BE2C (cell line): ENCODE measurements around the gene SYNE3.

ENCODE experiments used
- DNase-seq: peaks from one replicate; pipeline ENCODE4 v3.0.0-alpha.2; 2020
- H3K27me3 ChIP-seq: fragments of 250-450 bp; sonication (Bioruptor Pico); 2 replicates; pipeline ENCODE4 v1.5.1; 2020; ENCODE audit warnings: mild to moderate bottlenecking
- H3K36me3 ChIP-seq: fragments of 250-450 bp; sonication (Bioruptor Pico); 2 replicates; pipeline ENCODE4 v1.5.1; 2020; ENCODE audit warnings: mild to moderate bottlenecking
- H3K4me1 ChIP-seq: fragments of 250-450 bp; sonication (Bioruptor Pico); 2 replicates; pipeline ENCODE4 v1.5.1; 2020
- H3K4me3 ChIP-seq: 2 replicates; pipeline ENCODE4 v1.5.1; 2011; ENCODE audit warnings: low read depth, low read length
- H3K9me3 ChIP-seq: fragments of 250-450 bp; sonication (Bioruptor Pico); 2 replicates; pipeline ENCODE4 v1.5.1; 2020
- TF ChIP-seq, protein P1 (sequence below): IDR thresholded peaks from 2 replicates; pipeline ENCODE4 v1.5.1; 2012; ENCODE audit warnings: mild to moderate bottlenecking, low read depth, low read length

The SYNE3 gene

DNA sequence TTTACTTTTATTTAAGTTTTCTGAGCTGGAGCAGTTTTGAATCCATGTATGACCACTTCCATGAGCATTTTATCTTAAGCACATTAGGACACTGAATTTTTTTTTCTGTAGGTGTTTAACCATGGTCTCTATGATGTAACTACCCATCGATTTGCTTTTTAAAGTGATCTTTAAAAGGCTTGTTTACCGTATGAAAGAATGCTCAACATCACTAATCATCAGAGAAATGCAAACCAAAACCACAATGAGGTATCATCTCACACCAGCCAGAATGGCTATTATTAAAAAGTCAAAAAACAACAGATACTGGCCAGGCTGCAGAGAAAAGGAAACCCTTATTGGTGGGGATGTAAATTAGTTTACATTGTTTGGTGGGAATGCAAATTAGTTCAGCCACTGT lies 41.4 kb upstream of the SYNE3 start:
- no peaks in the 10 kb centered on the region for H3K9me3 ChIP-seq
- H3K4me1 ChIP-seq = no peaks in the 10 kb centered on the region; the same call in 1 of the 2 replicates
- H3K4me3 ChIP-seq = no peak overlapping the region
- H3K36me3 ChIP-seq = no peaks in the 10 kb centered on the region
- TF ChIP-seq, protein P1, sequence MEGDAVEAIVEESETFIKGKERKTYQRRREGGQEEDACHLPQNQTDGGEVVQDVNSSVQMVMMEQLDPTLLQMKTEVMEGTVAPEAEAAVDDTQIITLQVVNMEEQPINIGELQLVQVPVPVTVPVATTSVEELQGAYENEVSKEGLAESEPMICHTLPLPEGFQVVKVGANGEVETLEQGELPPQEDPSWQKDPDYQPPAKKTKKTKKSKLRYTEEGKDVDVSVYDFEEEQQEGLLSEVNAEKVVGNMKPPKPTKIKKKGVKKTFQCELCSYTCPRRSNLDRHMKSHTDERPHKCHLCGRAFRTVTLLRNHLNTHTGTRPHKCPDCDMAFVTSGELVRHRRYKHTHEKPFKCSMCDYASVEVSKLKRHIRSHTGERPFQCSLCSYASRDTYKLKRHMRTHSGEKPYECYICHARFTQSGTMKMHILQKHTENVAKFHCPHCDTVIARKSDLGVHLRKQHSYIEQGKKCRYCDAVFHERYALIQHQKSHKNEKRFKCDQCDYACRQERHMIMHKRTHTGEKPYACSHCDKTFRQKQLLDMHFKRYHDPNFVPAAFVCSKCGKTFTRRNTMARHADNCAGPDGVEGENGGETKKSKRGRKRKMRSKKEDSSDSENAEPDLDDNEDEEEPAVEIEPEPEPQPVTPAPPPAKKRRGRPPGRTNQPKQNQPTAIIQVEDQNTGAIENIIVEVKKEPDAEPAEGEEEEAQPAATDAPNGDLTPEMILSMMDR = no peak
- no peaks in the 10 kb centered on the region for H3K27me3 ChIP-seq
- no peak for DNase-seq

DNA sequence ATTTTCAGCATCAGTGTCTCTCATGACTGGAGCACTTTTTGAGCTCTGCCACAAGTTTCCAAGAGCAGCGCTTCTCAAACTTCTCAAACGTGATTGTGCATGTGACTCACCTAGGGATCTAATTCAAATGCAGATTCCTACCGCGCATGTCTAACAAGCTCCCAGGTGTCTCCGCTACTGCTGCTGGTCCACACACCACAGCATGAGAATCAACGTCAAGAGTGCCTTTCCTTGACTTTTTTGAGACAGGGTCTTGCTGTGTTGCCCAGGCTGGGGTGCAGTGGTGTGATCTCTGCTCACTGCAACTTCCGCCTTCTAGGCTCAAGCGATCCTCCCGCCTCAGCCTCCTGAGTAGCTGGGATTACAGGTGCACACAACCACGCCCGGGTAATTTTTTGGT lies 40.8 kb upstream of the SYNE3 start:
- no peaks in the 10 kb centered on the region for H3K4me1 ChIP-seq
- DNase-seq = no peak
- no peak overlapping the region for H3K4me3 ChIP-seq
- TF ChIP-seq, protein P1 = no peak
- H3K27me3 ChIP-seq = no peaks in the 10 kb centered on the region
- no peaks in the 10 kb centered on the region for H3K36me3 ChIP-seq
- H3K9me3 ChIP-seq = no peaks in the 10 kb centered on the region

DNA sequence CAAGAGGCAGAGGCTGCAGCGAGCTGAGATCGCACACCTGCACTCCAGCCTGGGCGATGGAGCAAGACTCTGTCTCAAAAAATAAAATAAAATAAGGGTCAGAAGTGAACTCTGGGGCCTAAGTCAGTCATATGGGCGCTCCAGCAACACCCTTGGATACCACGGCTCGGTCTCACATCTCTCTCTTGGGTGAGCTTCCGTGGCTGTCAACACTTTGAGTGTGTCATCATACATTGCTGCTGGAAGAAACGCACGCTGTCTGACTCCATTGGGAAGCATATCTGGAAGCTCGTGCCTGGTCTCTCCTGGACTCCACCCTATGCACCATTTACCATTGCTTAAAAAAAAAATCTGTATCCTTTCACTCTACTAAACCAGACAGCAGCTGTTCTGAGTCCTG lies 38.6 kb upstream of the SYNE3 start:
- Histone ChIP-seq H3K4me3 (no peak overlapping the region), H3K36me3 (no peaks in the 10 kb centered on the region), H3K4me1 (no peaks in the 10 kb centered on the region), H3K9me3 (no peaks in the 10 kb centered on the region), H3K27me3 (no peaks in the 10 kb centered on the region)
- no peak for DNase-seq
- TF ChIP-seq, protein P1 = no peak

DNA sequence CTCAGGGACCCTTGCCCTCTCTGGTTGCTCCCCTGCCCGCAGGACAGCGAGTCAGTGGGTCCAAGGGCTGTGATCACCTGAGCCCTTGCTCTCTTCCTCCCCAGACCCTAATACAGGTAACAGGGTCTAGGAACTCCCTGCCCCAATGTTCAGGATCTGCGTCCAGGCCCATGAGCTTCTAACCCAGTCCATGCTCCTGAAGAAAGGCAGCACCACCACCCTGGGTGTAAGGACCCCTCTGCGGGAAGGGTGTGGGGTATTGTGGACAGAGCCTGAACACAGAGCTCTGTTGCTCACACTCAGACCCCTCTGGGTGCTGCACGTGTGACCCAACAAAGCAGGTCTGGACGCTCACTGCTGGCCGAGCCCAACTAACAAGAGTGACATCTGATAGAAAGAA lies 36.7 kb upstream of the SYNE3 start:
- H3K9me3 ChIP-seq = no peaks in the 10 kb centered on the region
- TF ChIP-seq, protein P1 = no peak
- DNase-seq = no peak
- H3K4me3 ChIP-seq = no peak overlapping the region
- peaks cover 2% of the 10 kb centered on the region; the same call in 1 of the 2 replicates for H3K36me3 ChIP-seq
- no peaks in the 10 kb centered on the region for H3K27me3 ChIP-seq
- H3K4me1 ChIP-seq = no peaks in the 10 kb centered on the region

DNA sequence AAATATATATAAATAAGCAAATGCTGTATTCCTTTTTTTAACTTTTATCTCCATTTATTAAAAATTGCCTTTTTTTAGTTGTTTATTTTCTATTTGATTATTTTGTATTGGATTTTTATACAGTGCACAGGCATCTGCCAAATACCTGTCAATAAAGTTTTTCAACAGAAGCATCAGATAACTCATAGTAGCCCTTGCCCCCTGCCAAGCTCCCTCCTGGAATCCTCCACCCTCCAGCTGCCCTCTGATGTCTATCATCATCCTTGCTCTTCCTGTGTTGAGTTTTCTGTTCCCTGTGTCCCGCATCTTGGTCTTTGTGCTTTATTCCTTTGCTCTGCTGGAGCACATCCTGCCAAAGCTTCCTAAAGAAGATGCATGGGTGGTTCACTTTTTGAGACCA lies 35.0 kb upstream of the SYNE3 start:
- TF ChIP-seq, protein P1 = no peak
- H3K9me3 ChIP-seq = no peaks in the 10 kb centered on the region
- DNase-seq = no peak
- no peaks in the 10 kb centered on the region for H3K27me3 ChIP-seq
- no peak overlapping the region for H3K4me3 ChIP-seq
- H3K36me3 ChIP-seq = peaks cover 5% of the 10 kb centered on the region
- no peaks in the 10 kb centered on the region for H3K4me1 ChIP-seq

DNA sequence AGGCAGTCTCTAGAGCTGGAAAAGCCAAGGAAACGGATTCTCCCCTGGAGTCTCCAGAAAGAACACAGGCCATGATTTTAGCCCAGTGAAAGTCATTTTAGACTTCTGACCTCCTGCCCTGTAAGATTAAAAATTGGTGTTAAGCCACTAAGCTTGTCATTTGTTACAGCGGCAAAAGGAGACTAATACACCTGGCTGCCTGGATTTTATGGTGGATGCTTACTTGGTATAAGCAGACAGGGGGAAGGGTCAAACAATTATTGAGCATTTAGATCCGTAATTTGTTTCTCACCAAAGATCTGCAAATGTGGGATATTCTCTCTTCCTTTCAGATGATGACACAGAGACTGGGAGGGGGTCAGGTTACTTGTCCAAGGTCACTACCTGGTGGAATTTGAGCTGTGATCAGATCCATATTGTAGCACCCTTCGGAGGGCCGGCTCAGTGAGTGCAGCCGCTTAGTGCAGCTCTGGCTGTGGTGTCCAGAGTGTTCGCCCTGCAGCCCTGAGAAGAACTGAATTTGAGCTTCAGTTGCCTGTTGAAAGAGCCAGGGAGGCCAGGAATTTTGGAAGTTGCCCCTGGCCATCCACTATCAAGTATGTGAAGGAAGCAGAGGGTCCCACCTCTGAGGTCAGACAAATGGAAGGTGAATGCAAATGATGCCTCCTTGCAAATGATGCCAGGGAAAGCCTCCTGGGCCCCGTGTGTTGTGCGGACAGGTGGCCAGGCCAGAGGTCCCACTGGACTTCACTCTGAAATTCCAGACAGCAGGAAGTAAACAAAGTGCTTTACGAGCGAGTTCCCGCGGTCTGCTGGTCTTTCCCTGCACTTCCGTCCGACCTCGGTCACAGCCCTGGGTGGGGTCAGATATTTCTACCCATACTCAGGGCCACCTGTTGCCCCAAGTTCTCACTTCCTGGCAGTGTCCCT lies 33.5 kb upstream of the SYNE3 start:
- peaks cover 10% of the 10 kb centered on the region for H3K36me3 ChIP-seq
- DNase-seq = no peak
- no peaks in the 10 kb centered on the region for H3K27me3 ChIP-seq
- TF ChIP-seq, protein P1 = no peak
- H3K9me3 ChIP-seq = no peaks in the 10 kb centered on the region
- H3K4me1 ChIP-seq = peaks cover 5% of the 10 kb centered on the region
- no peak overlapping the region for H3K4me3 ChIP-seq
